CD4-positive, alpha-beta memory T cell (primary cell): ENCODE results near the gene ARL5B. TPM values are rescaled to one million over a fixed set of nuclear protein-coding genes. Genes with fewer than 3 reads are reported as not detected.

Source experiments
- CTCF ChIA-PET: fragments of 350-600 bp; sonication (Branson Sonifier 250); formaldehyde crosslinking; loops from one replicate; lab custom pipeline; 2021; ENCODE audit warnings: inconsistent platforms; ENCODE audit not compliant: partially characterized antibody; lab: Charles Lee
- POLR2A ChIA-PET: fragments of 350-600 bp; sonication (Branson Sonifier 250); formaldehyde crosslinking; loops from one replicate; lab custom pipeline; 2021; ENCODE audit not compliant: partially characterized antibody; lab: Charles Lee
- DNase-seq, 5 donors: peaks; one replicate each; pipeline versions ENCODE4 v3.0.0 to v3.0.0-alpha.2; 2020 to 2022; ENCODE audit warnings: mixed read lengths in 1 of 5
- H3K27ac ChIP-seq: one replicate; pipeline ENCODE4 v1.7.0; 2013; ENCODE audit warnings: low read depth, low read length
- H3K27me3 ChIP-seq: 2 replicates; pipeline ENCODE4 v1.7.0; 2013; ENCODE audit warnings: mild to moderate bottlenecking, low read length, moderate library complexity; ENCODE audit not compliant: insufficient read depth
- H3K36me3 ChIP-seq: 2 replicates; pipeline ENCODE4 v1.7.0; 2013; ENCODE audit warnings: mild to moderate bottlenecking, low read length, moderate library complexity; ENCODE audit not compliant: insufficient read depth
- H3K4me1 ChIP-seq: 2 replicates; pipeline ENCODE4 v1.7.0; 2013; ENCODE audit warnings: mild to moderate bottlenecking, low read length, moderate library complexity; ENCODE audit not compliant: insufficient read depth
- H3K4me3 ChIP-seq, 2 donors: one replicate each; pipeline ENCODE4 v1.7.0; 2013; ENCODE audit warnings: low read length in 2 of 2, mild to moderate bottlenecking in 1 of 2
- H3K9me3 ChIP-seq, 2 donors: one replicate each; pipeline ENCODE4 v1.7.0; 2013; ENCODE audit warnings: low read length in 2 of 2, control low read depth in 1 of 2; ENCODE audit not compliant: control insufficient read depth in 1 of 2
- H3K27ac Mint-ChIP-seq, 7 donors: one replicate each; pipeline ENCODE4 v1.8.0; 2020 to 2021; ENCODE audit warnings: mixed read lengths in 7 of 7, mild to moderate bottlenecking in 6 of 7, inconsistent platforms in 3 of 7, moderate library complexity in 3 of 7
- H3K27me3 Mint-ChIP-seq, 2 donors: one replicate each; pipeline ENCODE4 v1.8.0; 2020 to 2021; ENCODE audit warnings: mixed read lengths in 2 of 2
- H3K36me3 Mint-ChIP-seq, 2 donors: one replicate each; pipeline ENCODE4 v1.8.0; 2020 to 2021; ENCODE audit warnings: mixed read lengths in 2 of 2, inconsistent platforms in 1 of 2, mild to moderate bottlenecking in 1 of 2
- H3K4me1 Mint-ChIP-seq, 4 donors: one replicate each; pipeline ENCODE4 v1.8.0; 2020 to 2021; ENCODE audit warnings: mixed read lengths in 4 of 4, mild to moderate bottlenecking in 1 of 4
- H3K4me3 Mint-ChIP-seq, 8 donors: one replicate each; pipeline ENCODE4 v1.8.0; 2020 to 2021; ENCODE audit warnings: mixed read lengths in 8 of 8, mild to moderate bottlenecking in 7 of 8, moderate library complexity in 6 of 8, inconsistent platforms in 3 of 8
- H3K9me3 Mint-ChIP-seq, 8 donors: one replicate each; pipeline ENCODE4 v1.8.0; 2020 to 2021; ENCODE audit warnings: mixed read lengths in 8 of 8, mild to moderate bottlenecking in 5 of 8, inconsistent platforms in 3 of 8, moderate library complexity in 1 of 8
- intact Hi-C: fragments of 100-400 bp; cut with micrococcal nuclease; formaldehyde crosslinking; loops from one replicate; pipeline ENCODE4 v1.15.1; 2023
- polyA plus RNA-seq, 2 donors: library from polyadenylated mRNA; unstranded; fragments of 300-500 nt; fragmentation: Illumina TruSeq; gene quantifications; one replicate each; pipeline ENCODE4 v1.2.3, GENCODE V29; 2021
- total RNA-seq, 2 experiments: library from RNA; stranded (reverse); gene quantifications; one replicate each; pipeline ENCODE4 v1.2.3, GENCODE V29; 2021

Gene ARL5B
- total and polyA plus RNA-seq, 4 experiments from 2014 or later, result 1.1 to 14.1 (median 7.3) TPM

- Mint-ChIP-seq H3K4me1 (no peaks in the 10 kb centered on the region), H3K36me3 (no peaks in the 10 kb centered on the region), H3K9me3 (peaks cover 0 to 3% (median 0%) of the 10 kb centered on the region in 8 donors), H3K27me3 (peaks cover 0 to 1% of the 10 kb centered on the region in 2 donors), H3K27ac (no peak overlapping the region), H3K4me3 (no peak overlapping the region)
- Histone ChIP-seq H3K27me3 (no peaks in the 10 kb centered on the region), H3K4me1 (no peaks in the 10 kb centered on the region), H3K27ac (no peak overlapping the region), H3K9me3 (no peaks in the 10 kb centered on the region), H3K4me3 (no peak overlapping the region), H3K36me3 (no peaks in the 10 kb centered on the region)
- intact Hi-C loops, result no loop called here
- ChIA-PET CTCF (no interaction called here), POLR2A (no interaction called here)
- DNase-seq, result no peak
Observed at GRCh38 chr10:18721067-18721466, 61.8 kb downstream of the ARL5B start.

- Mint-ChIP-seq H3K27ac (no peak overlapping the region), H3K9me3 (peaks cover 0 to 3% (median 0%) of the 10 kb centered on the region in 8 donors)
- CTCF ChIA-PET, result interaction anchor here (1.1 kb wide), 1 partner anchor 11 kb away, joined by 3 read pairs; no protein-coding TSS in a partner anchor
Observed at GRCh38 chr10:18723801-18724200, 64.6 kb downstream of the ARL5B start.

More at GRCh38 chr10:18723801-18724200, 64.6 kb downstream of the ARL5B start:
- Mint-ChIP-seq H3K27me3 (peaks cover 0 to 3% of the 10 kb centered on the region in 2 donors), H3K4me3 (no peak overlapping the region), H3K4me1 (no peaks in the 10 kb centered on the region), H3K36me3 (no peaks in the 10 kb centered on the region)
- H3K9me3 ChIP-seq, result no peaks in the 10 kb centered on the region
- no peak for DNase-seq
- H3K36me3 ChIP-seq, result no peaks in the 10 kb centered on the region
- no peak overlapping the region for H3K4me3 ChIP-seq
- no peaks in the 10 kb centered on the region for H3K4me1 ChIP-seq
- no peak overlapping the region for H3K27ac ChIP-seq
- intact Hi-C loops, result no loop called here
- POLR2A ChIA-PET, result no interaction called here
- H3K27me3 ChIP-seq, result no peaks in the 10 kb centered on the region

Other genes starting within 250 kb of the ARL5B start
- gene NSUN6, start 7.8 kb upstream of the ARL5B start, total RNA-seq, result 10 to 100 TPM; 41.6 to 43.4 TPM
- gene NSUN6, start 7.8 kb upstream of the ARL5B start, polyA plus RNA-seq, result 10 to 100 TPM in 1 of 2 donors, 1 to 10 TPM in 1; 5.5 to 10.6 TPM